Stimulated activated naive CD4-positive, alpha-beta T cell treated with Interleukin-2 at 50 U/mL for 16 hours (primary cell): ENCODE data around the gene QPRT.
"Not testable (repeated sequence)": the region's sequence is repeated elsewhere in the genome, so short reads cannot be mapped to it uniquely, and the experiment has no call there.

Experiments used
- DNase-seq: peaks from one replicate; lab custom pipeline; 2025; lab: John Stamatoyannopoulos, UW

Gene QPRT

DNA sequence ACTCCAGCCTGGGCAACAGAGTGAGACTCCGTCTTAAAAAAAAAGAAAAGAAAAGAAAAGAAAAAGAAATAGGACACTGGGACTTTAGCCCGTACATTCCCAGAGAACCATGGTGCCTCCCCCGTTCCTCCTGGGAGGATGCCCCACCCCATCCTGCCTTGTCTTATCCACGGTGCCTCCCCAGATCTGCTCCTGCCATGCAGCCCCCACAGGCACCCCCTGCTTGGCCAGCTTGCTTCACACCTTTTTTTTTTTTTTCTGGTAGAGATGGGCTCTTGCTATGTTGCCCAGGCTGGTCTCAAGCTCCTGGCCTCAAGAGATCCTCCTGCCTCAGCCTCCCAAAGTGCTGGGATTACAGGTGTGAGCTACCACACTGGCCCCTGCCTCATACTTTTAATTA is 67.5 kb downstream of the QPRT start:
- not testable (repeated sequence) for DNase-seq
